Natural killer cell (primary cell): ENCODE data around the gene KCNK6. TPM values are rescaled to one million over a fixed set of nuclear protein-coding genes. Genes with fewer than 3 reads are reported as not detected.
"Not testable (repeated sequence)": the region's sequence is repeated elsewhere in the genome, so short reads cannot be mapped to it uniquely, and the experiment has no call there.

Source experiments
- ATAC-seq, 3 donors: fragments of 150-1000 bp in 2 of 3; fragments of 200-7000 bp in 1 of 3; cut with Tn5 transposase; 1 replicate in 1 of 3; 2 replicates in 2 of 3; pipeline ENCODE4 v1.10.0; 2021; ENCODE audit warnings: mild to moderate bottlenecking in 2 of 3, moderate library complexity in 2 of 3
- DNase-seq, 2 donors: peaks; one replicate each; pipeline versions ENCODE4 v3.0.0 to v3.0.0-alpha.2; 2013 to 2021; ENCODE audit warnings: mixed read lengths in 1 of 2
- H3K27ac ChIP-seq: one replicate; pipeline ENCODE4 v1.5.1; 2013; ENCODE audit warnings: mild to moderate bottlenecking, low read length
- H3K27me3 ChIP-seq: one replicate; pipeline ENCODE4 v1.6.1; 2013; ENCODE audit warnings: low read length; ENCODE audit not compliant: control insufficient read depth, insufficient read depth
- H3K36me3 ChIP-seq: one replicate; pipeline ENCODE4 v1.6.1; 2013; ENCODE audit warnings: low read length; ENCODE audit not compliant: control insufficient read depth, insufficient read depth
- H3K4me1 ChIP-seq: one replicate; pipeline ENCODE4 v1.6.1; 2013; ENCODE audit warnings: low read length; ENCODE audit not compliant: control insufficient read depth, insufficient read depth
- H3K4me3 ChIP-seq: one replicate; pipeline ENCODE4 v1.5.1; 2013; ENCODE audit warnings: low read length
- H3K9me3 ChIP-seq: one replicate; pipeline ENCODE4 v1.6.1; 2013; ENCODE audit warnings: low read length; ENCODE audit not compliant: control insufficient read depth, insufficient read depth
- H3K27ac Mint-ChIP-seq, 2 donors: one replicate each; pipeline ENCODE4 v1.8.0; 2022; ENCODE audit warnings: mild to moderate bottlenecking in 2 of 2, mixed read lengths in 2 of 2, moderate library complexity in 1 of 2
- H3K27me3 Mint-ChIP-seq, 2 donors: one replicate each; pipeline ENCODE4 v1.8.0; 2022; ENCODE audit warnings: low read depth in 2 of 2, mixed read lengths in 2 of 2
- H3K36me3 Mint-ChIP-seq: one replicate; pipeline ENCODE4 v1.8.0; 2022; ENCODE audit warnings: mixed read lengths
- H3K4me1 Mint-ChIP-seq, 2 donors: one replicate each; pipeline ENCODE4 v1.8.0; 2022; ENCODE audit warnings: mixed read lengths in 2 of 2
- H3K4me3 Mint-ChIP-seq: one replicate; pipeline ENCODE4 v1.8.0; 2022; ENCODE audit warnings: mild to moderate bottlenecking, moderate library complexity, mixed read lengths
- H3K9me3 Mint-ChIP-seq, 2 donors: one replicate each; pipeline ENCODE4 v1.8.0; 2022; ENCODE audit warnings: mixed read lengths in 2 of 2
- CTCF ChIP-seq: fragments of 200-600 bp; IDR thresholded peaks from one replicate; pipeline ENCODE4 v1.8.0; 2022; ENCODE audit warnings: antibody characterized with exemption
- WGBS: methylation state at CpG from one replicate; pipeline ENCODE4 v1.1.7; 2013; ENCODE audit warnings: missing lambda C conversion rate; ENCODE audit not compliant: insufficient coverage; 5-methylcytosine and 5-hydroxymethylcytosine counted together
- intact Hi-C: fragments of 100-400 bp; cut with micrococcal nuclease; formaldehyde crosslinking; loops from one replicate; pipeline ENCODE4 v1.14.2; 2022
- total RNA-seq, 4 donors: library from RNA; stranded (reverse); fragments of 120-200 nt in 1 of 4; gene quantifications; one replicate each; pipeline versions ENCODE4 v1.2.3 to v1.2.4, GENCODE V29; 2013 to 2022

The KCNK6 gene
- total RNA-seq, 3 donors from 2014 or later (not counting 1 experiment from before 2014, with no cell fraction given): 2.1 to 6.2 (median 2.5) TPM

- Mint-ChIP-seq H3K27ac (peak overlapping the region; percentile 99), H3K36me3 (no peaks in the 10 kb centered on the region), H3K4me3 (peak overlapping the region; percentile 99), H3K27me3 (no peaks in the 10 kb centered on the region), H3K4me1 (peaks cover 18 to 36% of the 10 kb centered on the region in 2 donors), H3K9me3 (no peaks in the 10 kb centered on the region)
- no peak for TF ChIP-seq CTCF
- H3K36me3 ChIP-seq: peaks cover 2% of the 10 kb centered on the region
- H3K4me1 ChIP-seq: peaks cover 16% of the 10 kb centered on the region
- H3K27ac ChIP-seq: peak overlapping the region; percentile 86
- ATAC-seq (peak; percentile 58 to 80 (median 66)), DNase-seq (peak; percentile 90 to 96)
- no peaks in the 10 kb centered on the region for H3K27me3 ChIP-seq
- WGBS: under 1% methylated on average over 52 of the region's 52 CpGs
- no peaks in the 10 kb centered on the region for H3K9me3 ChIP-seq
- H3K4me3 ChIP-seq: peak overlapping the region; percentile 66
- intact Hi-C loops: loop anchor here (1.0 to 10.0 kb wide), 7 partner anchors 20 to 1021 kb away; partner anchors contain the start of genes PSMD8 and SIPA1L3
Measured at GRCh38 chr19:38335949-38336637, 16.4 kb downstream of the KCNK6 start.

- ATAC-seq (peak; percentile 71 to 84 (median 71)), DNase-seq (peak; percentile 92 to 98)
- peak overlapping the region; percentile 66 for H3K4me3 ChIP-seq
- no peaks in the 10 kb centered on the region for H3K27me3 ChIP-seq
- no peaks in the 10 kb centered on the region for H3K36me3 Mint-ChIP-seq
- peak overlapping the region; percentile 86 for H3K27ac ChIP-seq
- no peaks in the 10 kb centered on the region for H3K9me3 Mint-ChIP-seq
- H3K27ac Mint-ChIP-seq: peak overlapping the region; percentile 99
- H3K4me3 Mint-ChIP-seq: peak overlapping the region; percentile 99
- H3K36me3 ChIP-seq: peaks cover 4% of the 10 kb centered on the region
- H3K4me1 Mint-ChIP-seq: peaks cover 18 to 36% of the 10 kb centered on the region in 2 donors
- no peaks in the 10 kb centered on the region for H3K9me3 ChIP-seq
- 5% methylated on average over 41 of the region's 41 CpGs for WGBS
- H3K4me1 ChIP-seq: peaks cover 16% of the 10 kb centered on the region
- intact Hi-C loops: loop anchor here (1.0 to 10.0 kb wide), 2 partner anchors 429 to 1022 kb away; partner anchors contain the start of gene SIPA1L3
- TF ChIP-seq CTCF: no peak
- H3K27me3 Mint-ChIP-seq: no peaks in the 10 kb centered on the region
Measured at GRCh38 chr19:38336638-38337359, 17.2 kb downstream of the KCNK6 start.

- H3K4me1 ChIP-seq: peaks cover 16% of the 10 kb centered on the region
- peak overlapping the region; percentile 99 for H3K4me3 Mint-ChIP-seq
- no peaks in the 10 kb centered on the region for H3K27me3 ChIP-seq
- H3K9me3 Mint-ChIP-seq: no peaks in the 10 kb centered on the region
- no peaks in the 10 kb centered on the region for H3K27me3 Mint-ChIP-seq
- no peaks in the 10 kb centered on the region for H3K36me3 Mint-ChIP-seq
- H3K4me1 Mint-ChIP-seq: peaks cover 18 to 36% of the 10 kb centered on the region in 2 donors
- intact Hi-C loops: loop anchor here (10.0 kb wide), 1 partner anchor 1023 kb away; no protein-coding TSS in a partner anchor
- 71% methylated on average over 10 of the region's 10 CpGs for WGBS
- peak overlapping the region; percentile 33 for H3K27ac ChIP-seq
- no peak for ATAC-seq
- H3K4me3 ChIP-seq: peak overlapping the region; percentile 66
- H3K27ac Mint-ChIP-seq: peak overlapping the region; percentile 99
- H3K9me3 ChIP-seq: no peaks in the 10 kb centered on the region
- no peak for DNase-seq
- no peak for TF ChIP-seq CTCF
- peaks cover 4% of the 10 kb centered on the region for H3K36me3 ChIP-seq
Measured at GRCh38 chr19:38337360-38337653, 17.7 kb downstream of the KCNK6 start.

GRCh38 chr19:38339011-38339410, 19.4 kb downstream of the KCNK6 start:
- not testable (repeated sequence) for H3K27me3 ChIP-seq, H3K9me3 ChIP-seq, H3K27ac ChIP-seq, H3K36me3 ChIP-seq, H3K27ac Mint-ChIP-seq, H3K4me3 ChIP-seq, H3K9me3 Mint-ChIP-seq, H3K36me3 Mint-ChIP-seq, DNase-seq, ATAC-seq, H3K27me3 Mint-ChIP-seq
- intact Hi-C loops: loop anchor here (10.0 kb wide), 1 partner anchor 1024 kb away; no protein-coding TSS in a partner anchor
- Mint-ChIP-seq H3K4me1 (peaks cover 18 to 41% of the 10 kb centered on the region in 2 donors), H3K4me3 (peak overlapping the region; percentile 49)
- 98% methylated on average over 3 of the region's 4 CpGs for WGBS
- H3K4me1 ChIP-seq: peaks cover 16% of the 10 kb centered on the region
